GM19467 (cell line): ENCODE measurements around the gene TNXB.
"Not testable (repeated sequence)": the region's sequence is repeated elsewhere in the genome, so short reads cannot be mapped to it uniquely, and the experiment has no call there.

ENCODE experiments used
- ATAC-seq: cut with Tn5 transposase; IDR thresholded peaks from one replicate; pipeline ENCODE4 v1.9.1; 2021; ENCODE audit warnings: mild to moderate bottlenecking, moderate library complexity; ENCODE audit not compliant: unreplicated experiment

TNXB gene

DNA sequence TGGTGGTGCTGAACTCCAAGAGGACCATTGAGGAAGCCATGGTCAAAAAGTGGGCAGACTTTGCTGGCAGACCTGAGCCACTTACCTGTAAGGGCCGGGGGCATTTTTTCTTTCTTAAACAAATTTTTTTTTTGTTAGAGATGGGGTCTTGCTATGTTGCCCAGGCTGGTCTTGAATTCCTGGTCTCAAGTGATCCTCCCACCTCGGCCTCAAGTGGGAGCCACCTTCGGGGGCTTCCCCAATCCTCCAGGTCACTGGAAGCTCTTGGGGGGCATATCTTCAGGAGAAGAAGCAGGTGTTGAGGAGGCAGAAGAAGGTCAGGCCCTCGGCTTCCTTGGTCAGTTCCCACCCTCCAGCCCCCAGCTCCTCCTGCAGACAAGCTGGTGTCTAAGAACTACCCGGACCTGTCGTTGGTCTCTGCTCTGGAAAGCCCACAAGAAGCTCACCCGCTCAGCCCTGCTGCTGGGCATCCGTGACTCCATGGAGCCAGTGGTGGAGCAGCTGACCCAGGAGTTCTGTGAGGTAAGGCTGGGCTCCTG is 103.1 kb downstream of the TNXB start:
- ATAC-seq: not testable (repeated sequence)

- not testable (repeated sequence) for ATAC-seq
Observed at GRCh38 chr6:32005538-32005880, 103.6 kb downstream of the TNXB start.

DNA sequence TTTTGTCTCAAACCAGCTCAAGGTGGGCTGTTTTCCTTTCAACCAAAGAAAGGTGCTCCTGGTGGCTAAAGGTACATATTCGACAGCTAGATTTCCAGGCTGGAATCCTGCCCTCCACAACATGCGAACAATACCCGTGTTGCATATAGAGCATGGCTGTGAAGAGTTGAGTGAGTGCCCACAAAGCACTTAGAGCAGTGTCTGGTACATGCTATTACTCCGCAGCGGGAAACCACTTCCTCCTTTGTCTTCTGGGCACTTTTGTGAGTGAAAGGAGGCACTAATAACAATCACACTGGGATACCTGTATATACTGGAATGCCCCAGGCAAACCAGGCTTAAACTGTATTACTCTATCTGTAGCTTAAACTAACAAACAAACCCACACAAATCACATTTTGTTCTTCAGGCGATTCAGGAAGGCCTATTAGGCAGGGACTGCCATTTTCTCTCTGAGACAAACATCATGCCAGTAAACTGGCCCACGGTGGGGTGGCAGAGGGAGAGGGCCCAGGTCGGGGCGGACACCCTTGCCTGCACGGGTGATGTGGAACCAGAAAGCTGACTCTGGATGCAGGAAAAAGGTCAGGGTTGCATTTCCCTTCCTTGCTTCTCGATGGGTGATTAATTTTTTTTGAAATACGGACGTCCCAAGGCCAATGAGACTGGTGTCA is 104.1 kb downstream of the TNXB start:
- not testable (repeated sequence) for ATAC-seq

GRCh38 chr6:32004393-32004792 is 104.7 kb downstream of the TNXB start:
- ATAC-seq: not testable (repeated sequence)

- ATAC-seq: not testable (repeated sequence)
Observed at GRCh38 chr6:32003301-32003700, 105.8 kb downstream of the TNXB start.

DNA sequence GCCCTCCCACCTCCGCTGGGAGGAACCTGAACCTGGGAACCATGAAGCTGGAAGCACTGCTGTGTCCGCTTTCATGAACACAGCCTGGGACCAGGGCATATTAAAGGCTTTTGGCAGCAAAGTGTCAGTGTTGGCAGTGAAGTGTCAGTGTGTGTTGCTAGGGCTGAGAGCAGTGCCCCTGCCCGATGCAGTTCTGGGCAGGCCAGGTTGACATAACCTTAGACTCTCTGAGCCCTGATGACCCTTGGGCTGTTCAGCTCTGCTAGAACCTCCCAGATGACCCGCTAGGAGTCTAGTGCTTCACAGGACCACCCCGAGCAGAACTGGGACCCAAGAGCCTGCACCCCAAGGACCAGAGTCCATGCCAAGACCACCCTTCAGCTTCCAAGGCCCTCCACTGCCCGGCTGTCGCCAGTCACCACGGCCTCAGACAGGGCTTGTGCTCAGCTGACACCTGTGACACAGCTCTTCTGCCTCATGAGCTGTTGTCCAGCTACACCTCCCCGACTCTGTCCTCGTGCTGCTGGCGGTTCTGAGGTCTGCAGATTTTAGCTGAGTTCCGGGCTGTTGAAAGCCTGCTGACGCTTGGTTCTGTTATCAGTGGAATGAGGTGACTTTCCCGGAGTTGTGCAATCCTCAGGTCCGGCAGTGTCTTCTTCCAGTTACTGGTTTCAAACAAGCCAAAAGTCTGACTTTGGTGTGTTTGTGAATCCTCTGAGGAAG is 106.4 kb downstream of the TNXB start:
- ATAC-seq: not testable (repeated sequence)

DNA sequence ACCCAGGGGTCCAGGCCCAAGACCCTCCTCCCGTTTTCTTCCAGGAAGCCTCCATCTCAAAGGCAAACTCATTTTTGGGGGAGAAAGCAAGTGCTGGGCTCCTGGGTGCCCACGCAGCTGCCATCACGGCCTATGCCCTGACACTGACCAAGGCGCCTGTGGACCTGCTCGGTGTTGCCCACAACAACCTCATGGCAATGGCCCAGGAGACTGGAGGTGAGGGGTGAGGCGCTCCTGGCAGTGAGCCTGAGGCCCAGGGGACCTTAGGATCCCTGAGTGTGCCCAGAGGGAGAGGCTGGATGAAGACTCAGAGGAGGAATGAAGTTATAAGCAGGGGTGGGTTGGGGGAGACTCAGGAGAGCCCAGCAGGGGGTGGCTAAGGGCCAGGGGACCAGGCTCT is 112.8 kb downstream of the TNXB start:
- ATAC-seq: not testable (repeated sequence)

- ATAC-seq: not testable (repeated sequence)
Observed at GRCh38 chr6:31994421-31994820, 114.7 kb downstream of the TNXB start.
